ENCODE measurements around the gene OVOL2.

OVOL2 gene

DNA sequence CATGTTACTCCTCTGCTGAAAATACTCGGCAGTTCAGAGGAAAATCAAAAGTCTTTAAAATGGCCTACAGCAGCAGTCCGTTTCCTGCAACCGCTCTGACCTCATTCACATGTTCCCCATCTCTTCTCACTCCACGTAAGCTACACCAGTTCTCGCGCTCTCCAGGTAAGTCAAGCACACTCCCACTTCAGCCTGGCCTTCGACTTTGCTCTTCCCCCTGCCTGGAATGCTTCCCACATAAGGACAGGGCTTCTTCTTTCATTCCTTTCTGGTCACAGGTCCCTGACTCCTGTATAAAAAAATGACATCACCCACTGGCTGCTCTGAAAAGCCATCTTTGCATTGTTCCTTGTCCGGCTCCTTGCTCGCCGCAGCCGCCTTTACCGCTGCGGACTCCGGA lies 46.2 kb downstream of the OVOL2 start:
- no peak for DNase-seq

DNA sequence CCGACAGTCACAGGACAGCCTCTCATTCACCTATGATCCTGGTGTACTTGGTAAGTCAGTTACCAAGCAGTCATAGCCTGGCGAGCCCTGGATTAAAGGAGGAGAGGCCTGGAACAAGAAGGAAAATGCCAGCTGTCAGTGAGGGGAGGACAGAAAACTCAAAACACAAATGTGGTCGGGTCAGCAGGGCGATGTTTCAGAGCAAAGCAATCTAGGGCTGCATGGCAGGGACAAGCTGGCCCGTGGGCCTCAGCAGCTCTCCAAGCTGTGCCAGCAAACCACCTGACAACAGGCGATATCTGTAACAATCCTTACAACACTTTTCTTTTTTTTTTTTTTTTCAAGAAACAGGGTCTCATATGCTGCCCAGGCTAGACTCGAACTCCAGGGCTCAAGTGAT lies 48.6 kb downstream of the OVOL2 start:
- DNase-seq, result no peak

DNA sequence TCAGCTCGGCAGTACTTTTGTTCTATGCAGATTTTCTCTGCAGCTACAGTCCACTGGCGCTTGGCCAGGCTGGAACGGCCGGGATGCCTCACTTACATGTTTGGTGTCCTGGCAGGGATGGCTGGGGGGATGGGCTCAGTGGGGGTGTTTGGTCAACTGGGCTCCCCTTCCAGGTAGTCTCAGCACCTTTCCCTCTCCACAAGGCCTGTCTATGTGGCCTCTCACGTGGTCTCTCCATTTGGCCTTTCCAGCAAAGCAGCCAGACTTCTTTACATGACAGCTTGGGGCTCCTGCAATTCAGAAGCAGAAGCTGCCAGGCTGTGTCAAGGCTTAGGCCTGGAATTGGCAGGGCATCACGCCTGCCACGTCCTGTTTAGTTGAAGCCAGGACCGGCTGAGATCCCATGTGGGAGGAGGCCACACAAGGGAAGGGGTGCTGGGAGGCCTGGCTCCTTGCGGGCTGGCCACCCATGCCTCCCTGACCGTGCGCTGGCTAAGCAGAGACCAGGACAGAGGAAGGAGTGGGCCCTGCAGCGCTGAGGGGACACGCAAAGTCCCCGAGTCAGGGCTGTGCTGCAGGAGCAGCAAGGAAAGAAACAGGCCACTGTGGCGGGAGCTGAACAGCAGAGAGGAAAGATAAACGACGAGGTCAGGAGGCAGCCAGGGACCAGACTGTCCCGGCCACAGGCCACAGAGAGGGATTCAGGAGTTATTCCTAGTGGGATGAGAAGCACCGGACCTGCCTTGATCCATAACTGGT lies 50.0 kb downstream of the OVOL2 start:
- no peak for DNase-seq

DNA sequence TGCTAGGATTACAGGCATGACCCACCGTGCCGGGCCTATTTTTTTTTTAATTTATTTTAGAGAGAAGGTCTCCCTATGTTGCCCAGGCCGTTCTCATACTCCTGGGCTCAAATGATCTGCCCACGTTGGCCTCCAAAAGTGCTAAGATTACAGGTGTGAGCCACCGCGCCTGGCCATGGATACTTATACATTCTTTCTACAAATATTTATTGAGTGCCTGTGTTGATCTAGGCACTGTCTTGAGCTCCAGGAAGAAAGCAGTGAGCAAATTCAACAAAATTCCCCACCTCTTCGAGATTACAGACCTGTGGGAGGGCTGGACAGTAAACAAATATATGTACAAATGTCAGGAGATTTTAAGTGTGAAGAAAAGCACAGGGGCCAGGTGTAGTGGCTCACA lies 51.0 kb downstream of the OVOL2 start:
- DNase-seq, result no peak

DNA sequence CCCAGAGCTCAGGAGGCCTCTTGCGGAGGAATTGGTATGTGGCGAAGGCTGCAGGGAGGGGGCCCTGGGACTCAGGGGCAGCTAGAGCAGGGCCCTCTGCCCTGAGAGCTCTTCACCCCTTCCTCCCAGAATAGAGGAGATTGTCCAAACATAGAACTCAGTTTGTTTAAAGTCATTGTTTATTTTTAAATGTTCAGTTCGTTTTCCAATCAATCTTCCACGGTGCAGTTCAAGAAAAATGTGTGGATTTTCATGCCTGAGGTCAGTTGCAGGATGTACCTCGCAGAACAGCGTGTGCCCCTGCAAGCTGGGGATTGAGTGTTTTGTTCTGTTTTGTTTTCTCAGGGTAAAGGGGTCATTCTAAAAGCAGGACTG lies 51.7 kb downstream of the OVOL2 start:
- no peak for DNase-seq

DNA sequence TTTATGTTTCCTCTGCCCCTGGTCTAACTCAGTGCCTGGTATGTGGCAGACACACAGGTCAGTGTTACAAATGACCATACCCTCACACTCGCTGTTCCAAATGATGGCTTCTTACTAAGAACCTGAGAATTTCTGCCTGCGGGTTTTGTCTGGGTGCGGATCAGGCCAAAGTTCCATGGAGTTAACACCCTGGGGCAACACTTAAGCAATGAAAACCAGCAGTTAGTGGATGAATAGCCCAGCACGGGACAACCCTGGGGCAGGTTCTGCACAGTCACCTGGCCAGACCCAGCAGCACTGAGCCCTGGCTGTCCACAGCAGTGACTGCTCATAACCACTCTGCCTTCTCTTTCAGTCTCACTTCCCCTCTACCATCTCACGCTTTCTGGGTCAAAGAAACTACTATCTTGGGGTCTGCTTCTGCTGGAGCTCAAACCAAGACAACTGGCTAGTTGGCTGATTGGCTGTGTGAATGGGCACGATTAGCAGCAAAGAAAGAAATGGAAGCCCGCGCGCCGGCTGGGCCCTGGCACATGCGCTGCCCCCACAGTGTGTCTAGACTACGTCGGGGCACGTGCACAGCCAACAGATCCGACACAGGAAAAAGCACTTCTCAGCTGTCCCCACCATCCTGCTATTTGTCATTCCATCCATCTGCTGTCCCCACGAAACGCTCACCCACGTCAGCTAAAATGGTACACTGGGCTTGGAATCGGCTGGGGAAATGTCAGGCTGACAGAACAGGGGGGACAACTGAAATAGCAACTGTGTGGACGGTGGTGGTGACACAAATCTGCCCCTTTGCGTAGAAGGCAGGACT lies 52.3 kb downstream of the OVOL2 start:
- no peak for DNase-seq

DNA sequence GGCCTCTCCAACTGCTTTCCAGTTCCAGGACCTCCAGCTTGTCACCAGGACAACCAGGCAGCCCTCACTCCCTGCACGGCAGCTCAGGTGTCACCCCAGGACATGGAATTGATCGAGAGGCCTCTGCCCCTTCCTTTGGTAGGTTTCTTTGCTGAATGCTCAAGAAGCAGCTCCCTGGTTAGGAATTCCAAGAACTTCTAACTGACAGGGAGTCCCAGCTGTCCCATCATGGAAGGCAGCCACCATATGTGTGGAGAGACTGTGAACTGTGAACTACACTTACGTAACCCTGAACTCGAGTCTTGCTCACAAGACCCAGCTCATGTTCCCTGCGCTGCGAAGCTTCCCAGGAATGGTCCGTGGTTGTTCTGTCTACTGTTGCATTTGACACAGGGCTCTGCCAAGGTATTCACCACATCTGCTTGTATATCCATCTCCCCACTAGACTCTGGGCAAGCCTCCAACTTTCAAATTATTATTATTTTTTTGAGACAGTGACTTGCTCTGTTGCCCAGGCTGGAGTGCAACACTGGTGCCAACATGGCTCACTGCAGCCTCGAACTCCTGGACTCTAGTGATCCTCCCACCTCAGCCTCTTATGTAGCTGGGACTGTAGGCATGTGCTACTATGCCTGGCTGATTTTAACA lies 53.2 kb downstream of the OVOL2 start:
- no peak for DNase-seq

DNA sequence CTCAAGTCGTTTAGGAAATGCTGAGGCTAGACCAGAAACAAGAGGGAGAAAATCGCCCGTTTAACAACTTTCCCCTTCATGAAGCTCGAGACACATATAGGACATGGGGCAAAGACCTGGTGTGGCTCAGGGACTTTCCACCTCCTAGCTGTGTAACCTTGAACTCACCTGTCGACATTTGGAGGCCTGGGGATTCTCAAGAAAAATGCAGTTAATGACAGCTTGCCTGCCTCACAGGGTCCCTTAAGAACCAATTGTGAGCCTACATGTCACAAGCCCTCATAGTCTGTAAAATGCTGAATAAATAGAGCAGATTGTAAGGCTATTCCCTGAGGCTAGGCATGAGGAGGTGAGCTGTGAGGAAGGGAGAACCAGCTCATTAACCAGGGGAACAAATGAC lies 53.8 kb downstream of the OVOL2 start:
- DNase-seq, result no peak

DNA sequence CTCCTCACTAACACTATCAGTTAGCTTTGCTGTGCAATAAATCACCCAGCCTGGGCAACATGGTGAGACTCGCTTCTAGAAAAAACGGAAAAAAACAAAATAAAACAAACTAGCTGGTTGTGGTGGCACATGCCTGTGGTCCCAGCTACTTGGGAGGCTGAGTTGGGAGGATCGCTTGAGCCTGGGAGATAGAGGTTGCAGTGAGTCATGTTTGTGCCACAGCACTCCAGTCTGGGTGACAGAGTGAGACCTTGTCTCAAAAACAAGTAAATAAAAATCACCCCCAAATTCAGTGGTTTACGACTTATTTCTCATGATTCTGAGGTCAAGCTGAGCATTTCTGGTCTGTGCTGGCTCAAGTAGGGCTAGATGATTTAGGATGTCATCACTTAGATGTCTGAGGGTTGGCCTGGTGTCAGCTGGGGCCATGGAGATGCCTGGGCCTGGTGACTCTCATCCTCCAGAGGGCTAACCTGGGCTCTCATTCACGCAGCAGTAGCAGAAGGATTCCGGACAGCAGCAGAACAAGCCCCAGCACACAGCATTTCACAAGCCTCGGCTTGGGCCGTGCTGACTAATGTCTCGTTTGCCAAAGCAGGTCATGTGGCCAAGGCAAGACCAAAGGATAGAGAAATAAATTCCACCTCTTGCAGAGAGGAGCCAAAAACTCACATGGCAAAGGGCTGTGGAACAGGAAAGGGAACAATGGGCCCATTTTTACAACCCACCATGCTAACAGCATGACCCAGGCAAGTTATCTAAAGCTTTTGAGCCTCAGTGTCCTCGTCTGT lies 56.4 kb downstream of the OVOL2 start:
- no peak for DNase-seq

DNA sequence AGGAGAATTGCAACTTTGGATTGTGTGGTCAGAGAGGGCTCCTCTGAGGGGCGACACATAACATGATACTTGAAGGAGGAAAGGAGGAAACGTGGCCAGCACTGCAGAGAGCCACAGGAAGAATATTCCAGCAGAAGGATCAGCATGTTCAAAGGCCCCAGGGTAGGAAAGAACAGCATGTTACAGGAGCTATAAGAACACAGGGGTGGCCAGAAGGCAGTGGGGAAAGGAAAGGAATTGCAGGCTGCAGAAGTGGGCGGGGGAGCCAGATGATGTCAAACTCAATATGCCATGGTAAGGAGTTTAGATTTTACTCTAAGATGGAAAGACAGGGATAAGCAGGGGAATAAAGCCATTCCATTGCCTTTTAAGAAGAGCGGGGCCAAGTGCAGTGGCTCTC lies 58.1 kb downstream of the OVOL2 start:
- no peak for DNase-seq

DNA sequence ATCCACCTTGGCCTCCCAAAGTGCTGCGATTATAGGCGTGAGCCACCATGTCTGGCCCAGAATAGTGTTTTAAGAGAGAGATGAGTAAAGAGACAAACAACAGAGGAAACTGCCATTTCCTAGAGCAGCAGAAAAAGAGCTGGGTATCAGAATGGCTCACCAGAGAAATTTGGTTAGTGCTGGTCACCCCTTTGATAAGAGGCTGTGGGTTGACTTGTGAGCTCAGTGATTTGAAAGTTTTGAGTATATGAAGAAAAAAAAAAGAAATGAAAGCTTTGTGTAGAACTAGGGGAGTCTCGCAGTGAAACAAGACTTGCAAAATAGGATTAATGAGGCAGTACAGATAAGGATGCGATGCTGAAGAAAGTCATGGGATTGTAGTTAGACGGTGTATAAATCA lies 59.3 kb downstream of the OVOL2 start:
- DNase-seq, result no peak

DNA sequence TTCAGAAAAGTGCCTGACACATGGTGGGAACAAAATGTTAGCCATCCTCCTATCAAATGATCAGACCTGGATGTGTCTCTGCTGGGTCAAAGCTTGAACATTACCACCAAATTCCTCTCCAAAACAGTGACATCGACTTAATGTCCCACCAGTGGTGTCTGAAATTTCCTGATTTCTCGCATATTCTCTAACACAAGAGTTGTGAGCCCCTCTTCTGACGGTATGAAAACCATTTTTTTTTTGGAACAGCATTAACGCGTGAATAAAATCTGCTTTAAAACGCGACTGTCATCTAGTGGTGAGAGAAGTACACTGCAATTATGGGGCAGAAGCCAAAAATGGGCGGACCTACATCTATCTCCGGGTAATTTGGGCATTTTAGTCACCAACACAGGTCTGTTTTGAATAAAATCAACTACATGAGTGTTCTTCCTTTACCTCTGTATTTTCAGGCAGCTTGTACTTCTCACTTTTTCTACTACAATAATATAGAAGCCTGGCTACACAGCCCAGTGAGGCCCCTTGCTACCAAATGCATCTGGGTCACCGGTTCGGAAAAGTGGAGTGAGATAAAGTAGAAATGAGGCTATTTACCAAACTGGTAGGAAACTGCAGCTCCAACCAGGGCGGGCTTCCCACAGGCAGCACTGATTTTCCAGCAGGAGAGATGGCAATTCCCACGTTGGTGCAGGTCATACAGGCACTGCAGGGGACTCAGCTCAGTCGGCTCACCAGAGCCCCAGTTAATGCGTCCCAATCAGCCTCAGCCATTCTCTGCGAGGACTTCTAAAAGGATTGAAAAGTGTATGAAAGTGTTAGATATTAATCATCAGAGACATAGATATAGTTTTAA lies 61.5 kb downstream of the OVOL2 start:
- peak; percentile 89 for DNase-seq

DNA sequence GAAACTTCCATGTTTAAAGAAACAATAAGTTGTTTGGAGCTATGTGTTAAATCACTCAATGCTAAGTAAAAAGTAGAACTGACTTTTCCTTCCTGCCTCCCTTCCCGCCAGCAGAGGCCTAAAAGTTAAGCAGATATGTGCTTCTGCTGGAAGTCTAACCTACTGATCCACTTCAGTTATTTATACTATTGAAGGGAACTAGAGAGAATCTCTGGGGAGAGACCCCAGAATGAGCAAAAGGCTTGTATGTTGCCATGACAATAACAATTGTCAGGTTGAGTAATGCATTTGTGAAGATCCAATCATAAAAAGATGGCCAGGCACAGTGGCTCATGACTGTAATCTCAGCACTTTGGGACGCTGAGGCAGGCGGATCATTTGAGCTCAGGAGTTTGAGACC lies 64.2 kb downstream of the OVOL2 start:
- no peak for DNase-seq

DNA sequence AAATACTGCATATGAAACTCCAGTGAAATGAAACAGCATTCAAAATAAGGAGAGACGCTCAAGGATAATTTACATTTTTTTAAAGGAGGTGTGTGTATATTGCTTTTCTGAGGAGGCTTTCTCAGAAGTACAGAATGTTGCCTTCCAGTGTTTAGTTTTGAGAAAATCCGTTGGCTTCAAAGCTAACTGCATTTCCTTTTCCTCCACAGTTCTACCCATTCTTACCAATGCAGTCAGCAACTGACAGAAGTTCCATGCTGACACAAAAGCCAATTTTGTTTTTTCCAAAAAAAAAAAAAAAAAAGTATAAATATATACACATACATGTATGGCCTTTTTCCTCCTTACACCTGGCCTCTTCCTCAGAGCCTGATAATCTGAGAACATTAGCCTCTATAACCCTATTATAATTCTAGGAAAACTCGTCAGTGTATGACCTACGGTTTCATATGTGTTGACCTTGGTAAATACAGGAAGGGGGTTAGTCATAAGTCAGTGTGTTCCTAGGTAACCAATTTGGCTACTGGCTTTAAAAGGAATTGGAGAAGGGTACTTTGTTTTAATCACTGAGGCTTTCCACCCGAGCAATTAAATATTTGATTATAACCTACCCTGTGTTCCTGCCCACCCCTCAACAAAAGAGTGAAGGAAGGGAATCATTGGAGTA lies 64.7 kb downstream of the OVOL2 start:
- no peak for DNase-seq

DNA sequence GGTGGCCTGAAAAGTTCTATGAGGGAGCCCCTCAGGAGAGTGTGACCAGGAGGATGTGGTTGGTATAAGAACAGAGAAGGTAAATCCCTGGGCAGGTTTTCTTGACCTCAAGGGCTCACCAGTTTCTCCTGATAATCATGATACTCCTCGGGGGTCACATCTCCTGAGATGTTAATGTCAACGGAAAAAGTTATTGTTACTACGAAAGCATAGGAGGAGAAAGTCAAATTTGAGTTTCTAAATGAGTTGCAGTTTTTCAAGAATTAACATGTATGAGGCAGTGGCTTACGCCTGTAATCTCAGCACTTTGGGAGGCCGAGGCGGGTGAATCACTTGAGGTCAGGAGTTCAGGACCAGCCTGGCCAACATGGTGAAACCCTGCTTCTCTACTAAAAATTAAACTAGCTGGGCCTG lies 65.5 kb downstream of the OVOL2 start:
- no peak for DNase-seq

DNA sequence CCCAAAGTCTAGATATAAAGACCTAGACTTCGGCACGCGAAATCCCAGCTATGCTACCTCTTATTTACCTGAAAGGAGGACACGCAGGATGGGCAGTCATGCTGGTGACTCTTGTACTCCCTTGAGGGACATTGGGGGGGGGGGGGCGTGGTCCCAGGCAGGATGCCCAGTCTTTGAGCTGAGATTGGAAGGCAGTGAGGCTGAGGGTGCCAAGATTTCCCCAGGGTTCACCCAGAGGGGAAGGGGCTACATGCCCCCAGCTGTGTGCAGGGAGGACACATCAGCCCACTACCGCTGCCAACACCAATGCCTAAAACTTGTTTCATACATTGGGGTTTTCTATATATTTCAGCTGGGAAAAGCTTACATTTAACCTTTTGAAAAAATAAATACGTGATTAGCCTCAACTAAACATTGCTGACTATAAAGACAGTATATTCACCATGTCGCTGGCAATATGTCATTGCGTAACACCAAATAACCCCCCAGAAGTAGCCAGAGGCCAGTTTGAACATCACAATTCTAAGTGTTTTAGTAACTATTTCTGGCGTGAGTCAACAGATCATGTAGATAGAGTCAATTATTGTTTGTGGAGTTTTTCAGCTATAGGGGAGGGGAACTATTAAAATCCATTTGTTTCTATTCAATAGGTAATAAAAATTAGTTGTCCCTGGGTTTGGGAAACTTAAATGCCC lies 67.3 kb downstream of the OVOL2 start:
- no peak for DNase-seq

DNA sequence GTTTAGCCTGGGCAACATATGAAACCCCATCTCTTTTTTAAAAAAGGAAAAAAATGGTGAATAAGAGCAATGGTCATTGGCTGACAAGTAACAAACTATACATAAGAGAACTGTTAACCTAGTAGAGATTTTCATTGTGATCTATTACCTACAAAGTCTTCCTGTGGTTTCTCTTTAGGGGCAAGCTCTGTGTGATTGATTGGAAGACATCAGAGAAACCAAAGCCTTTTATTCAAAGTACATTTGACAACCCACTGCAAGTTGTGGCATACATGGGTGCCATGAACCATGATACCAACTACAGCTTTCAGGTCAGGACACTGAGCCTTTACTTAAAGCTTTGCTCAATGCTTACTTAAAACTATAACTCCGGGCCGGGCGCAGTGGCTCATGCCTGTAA lies 69.7 kb downstream of the OVOL2 start:
- DNase-seq, result no peak

DNA sequence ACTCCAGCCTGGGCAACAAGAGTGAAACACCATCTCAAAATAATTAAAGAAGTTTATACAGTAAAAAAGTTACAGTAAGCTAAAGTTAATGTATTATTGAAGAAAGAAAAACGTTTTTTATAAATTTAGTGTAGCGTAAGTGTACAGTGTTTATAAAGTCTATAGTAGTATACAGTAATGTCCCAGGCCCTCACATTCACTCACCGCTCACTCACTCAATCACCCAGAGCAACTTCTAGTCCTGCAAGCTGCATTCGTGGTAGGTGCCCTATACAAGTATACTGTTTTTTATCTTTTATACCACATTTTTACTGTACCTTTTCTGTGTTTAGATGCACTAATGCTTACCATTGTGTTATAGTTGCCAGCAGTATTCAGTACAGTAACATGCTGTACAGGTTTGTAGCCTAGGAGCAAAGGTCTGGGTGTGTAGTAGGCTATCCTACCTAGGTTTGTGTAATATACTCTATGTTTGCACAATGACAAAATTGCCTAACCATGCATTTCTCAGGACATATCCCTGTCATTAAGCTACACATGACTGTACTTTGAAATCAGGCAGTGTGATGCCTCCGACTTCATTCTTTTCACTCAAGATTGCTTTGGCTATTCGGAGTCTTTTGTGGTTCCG lies 72.2 kb downstream of the OVOL2 start:
- DNase-seq, result no peak

DNA sequence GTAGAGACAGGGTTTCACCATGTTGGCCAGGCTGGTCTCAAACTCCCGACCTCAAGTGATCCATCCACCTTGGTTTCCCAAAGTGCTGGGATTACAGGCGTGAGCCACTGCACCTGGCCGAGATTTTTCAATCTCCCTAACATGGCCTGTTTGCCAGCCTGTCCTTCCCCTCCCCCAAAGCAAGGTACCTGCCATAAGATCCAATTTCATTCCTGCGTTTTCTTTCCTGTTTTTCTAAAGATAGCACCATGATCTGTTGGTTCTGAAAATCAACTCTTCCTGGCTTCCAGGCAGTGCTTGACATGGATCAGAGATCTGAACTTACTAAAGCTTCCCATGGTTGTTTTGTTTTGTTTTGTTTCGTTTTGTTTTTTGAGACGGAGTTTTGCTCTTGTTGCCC lies 81.4 kb downstream of the OVOL2 start:
- DNase-seq, result no peak

All from hematopoietic multipotent progenitor cell treated with erythropoietin and hydrocortisone succinate and interleukin-3 and kit ligand, for 6 days (in vitro differentiated cells).